ENCODE data around the gene RSPRY1. TPM values are rescaled to one million over a fixed set of nuclear protein-coding genes. Genes with fewer than 3 reads are reported as not detected.

Gene RSPRY1
- total RNA-seq, 4 donors from 2014 or later = 28.8 to 38.1 (median 32.1) TPM

GRCh38 chr16:57202095-57202886, 16.2 kb downstream of the RSPRY1 start:
- TF ChIP-seq CTCF (IDR thresholded peaks at IDR 0.05; ENCODE audit: low read depth) = no peak

GRCh38 chr16:57203451-57203850, 17.3 kb downstream of the RSPRY1 start:
- no peak for TF ChIP-seq CTCF (IDR thresholded peaks at IDR 0.05; ENCODE audit: low read depth)

- TF ChIP-seq CTCF (IDR thresholded peaks at IDR 0.05; ENCODE audit: low read depth) = no peak
Measured at GRCh38 chr16:57204675-57205074, 18.5 kb downstream of the RSPRY1 start.

GRCh38 chr16:57208926-57209325, 22.8 kb downstream of the RSPRY1 start:
- no peak for TF ChIP-seq CTCF (IDR thresholded peaks at IDR 0.05; ENCODE audit: low read depth)

- no peak for TF ChIP-seq CTCF (IDR thresholded peaks at IDR 0.05; ENCODE audit: low read depth)
Measured at GRCh38 chr16:57209780-57210179, 23.7 kb downstream of the RSPRY1 start.

- TF ChIP-seq CTCF (IDR thresholded peaks at IDR 0.05; ENCODE audit: low read depth) = no peak
Measured at GRCh38 chr16:57213462-57213861, 27.3 kb downstream of the RSPRY1 start.

GRCh38 chr16:57216968-57217367, 30.8 kb downstream of the RSPRY1 start:
- TF ChIP-seq CTCF (IDR thresholded peaks at IDR 0.05; ENCODE audit: low read depth) = no peak

Data from subcutaneous adipose tissue (tissue), 4 donors.